HG03108 (cell line): ENCODE measurements around the gene KRT80.

Experiments
- ATAC-seq: cut with Tn5 transposase; IDR thresholded peaks from one replicate; pipeline ENCODE4 v1.9.1; 2021; ENCODE audit warnings: moderate library complexity; ENCODE audit not compliant: unreplicated experiment

KRT80 gene

DNA sequence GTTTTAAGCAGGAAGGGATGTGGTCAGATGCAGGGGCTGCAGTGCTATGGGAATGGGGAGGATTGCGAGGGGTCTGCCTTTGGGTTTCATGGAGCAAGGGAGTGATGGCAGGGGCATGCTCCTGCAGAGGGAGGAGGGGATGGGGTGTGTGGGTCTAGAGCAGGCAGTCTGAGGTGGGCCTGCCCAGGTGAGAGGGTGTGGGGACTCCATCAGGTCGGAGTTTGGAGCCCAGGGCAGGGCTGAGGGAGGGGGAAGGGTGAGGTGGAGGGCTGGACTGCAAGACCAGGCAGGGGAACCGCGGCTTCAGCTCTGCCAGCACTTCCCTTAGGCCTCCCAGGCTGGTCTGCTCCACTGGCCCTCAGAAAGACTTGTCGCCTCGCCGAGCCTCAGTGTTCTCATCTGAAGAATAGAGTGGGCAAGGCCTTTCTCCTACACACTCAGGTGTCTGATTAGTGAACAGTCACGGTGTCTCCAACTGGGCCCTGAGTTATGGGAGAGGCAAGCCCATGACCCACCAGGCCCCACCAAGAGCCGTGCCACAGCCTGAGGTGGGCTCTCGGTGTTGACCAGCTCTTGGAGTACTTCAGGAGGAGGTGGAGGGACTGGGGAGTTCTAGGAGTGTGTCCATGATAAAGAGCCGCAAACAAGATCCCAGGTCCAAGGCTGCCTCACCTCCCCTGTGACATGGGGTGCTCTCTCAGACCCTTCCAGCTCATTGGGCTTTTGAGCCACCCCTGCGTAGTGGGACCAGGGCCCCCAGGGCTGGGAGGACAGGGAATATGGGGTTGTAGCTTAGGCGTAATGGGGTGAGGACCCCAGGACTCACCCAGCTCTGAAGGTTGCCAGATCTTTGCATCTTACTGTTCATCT is 20.1 kb upstream of the KRT80 start:
- ATAC-seq: no peak

DNA sequence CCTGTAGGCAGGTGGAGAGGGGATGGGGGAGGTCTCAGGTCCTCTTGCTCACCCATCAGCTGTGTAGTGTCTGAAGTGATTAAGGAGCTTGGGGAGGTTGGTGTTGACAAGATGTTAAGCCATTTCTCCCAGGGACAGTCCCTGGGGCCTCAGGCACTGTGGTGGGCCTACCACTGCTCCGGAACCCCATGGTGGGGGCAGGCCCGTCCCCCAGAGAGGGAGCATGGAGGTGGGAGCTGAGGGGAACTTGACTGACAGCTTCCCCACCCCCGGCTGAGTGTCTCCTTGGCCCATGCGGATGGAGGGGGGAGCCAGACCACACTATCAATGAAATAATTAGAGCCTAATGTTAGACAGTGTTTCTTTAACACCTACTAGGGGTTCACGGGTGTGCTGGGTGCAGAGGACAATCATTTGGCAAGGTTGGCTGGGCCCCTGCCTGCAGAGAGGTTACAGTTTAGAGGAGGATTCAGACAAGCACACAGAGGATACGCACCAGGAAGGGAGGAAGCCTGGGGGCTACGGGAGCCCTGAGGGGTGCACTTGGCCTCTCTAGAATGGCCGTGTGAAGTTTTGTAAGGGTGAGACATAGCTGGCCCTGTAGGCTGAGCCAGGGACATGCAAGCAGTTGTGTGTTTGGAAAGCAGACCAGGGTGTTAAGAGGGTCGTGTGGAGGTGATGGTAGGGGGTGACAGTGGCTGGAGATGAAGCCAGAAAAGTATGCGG is 19.3 kb upstream of the KRT80 start:
- ATAC-seq: no peak

DNA sequence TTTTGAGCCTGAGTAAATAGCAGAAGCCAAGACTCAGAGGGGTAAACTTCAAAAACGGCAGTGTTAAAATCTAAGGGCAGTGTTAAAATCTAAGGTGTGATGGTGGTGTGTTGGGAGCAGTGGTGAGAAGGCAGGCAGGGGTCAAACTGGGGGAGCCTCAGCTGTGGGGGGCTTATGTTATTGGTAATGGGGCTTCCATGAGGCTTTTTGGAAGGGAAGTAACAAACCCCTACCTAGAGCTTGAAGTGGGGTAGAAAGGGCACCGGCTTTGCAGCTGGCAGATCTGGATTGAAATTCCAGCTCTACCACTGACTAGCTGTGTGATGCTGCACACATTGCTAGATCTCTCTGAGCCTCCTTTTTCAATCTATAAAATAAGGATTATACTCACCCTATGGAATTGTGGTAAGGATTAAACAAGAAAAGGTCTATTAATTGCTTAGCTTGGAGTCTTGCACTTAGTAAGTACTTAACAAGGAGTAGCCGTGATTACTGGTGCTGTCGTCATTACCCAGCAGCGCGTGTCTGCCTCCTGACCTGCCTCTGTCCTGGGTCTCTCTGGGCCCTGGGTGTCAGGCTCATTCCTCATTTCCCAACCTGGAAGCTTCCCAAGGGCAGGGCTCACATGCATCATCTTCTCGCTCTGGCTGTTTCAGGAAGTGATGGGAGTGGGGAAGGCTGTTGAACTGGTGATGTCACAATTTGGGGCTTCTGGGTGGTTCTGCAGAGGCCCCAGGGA is 18.5 kb upstream of the KRT80 start:
- no peak for ATAC-seq

DNA sequence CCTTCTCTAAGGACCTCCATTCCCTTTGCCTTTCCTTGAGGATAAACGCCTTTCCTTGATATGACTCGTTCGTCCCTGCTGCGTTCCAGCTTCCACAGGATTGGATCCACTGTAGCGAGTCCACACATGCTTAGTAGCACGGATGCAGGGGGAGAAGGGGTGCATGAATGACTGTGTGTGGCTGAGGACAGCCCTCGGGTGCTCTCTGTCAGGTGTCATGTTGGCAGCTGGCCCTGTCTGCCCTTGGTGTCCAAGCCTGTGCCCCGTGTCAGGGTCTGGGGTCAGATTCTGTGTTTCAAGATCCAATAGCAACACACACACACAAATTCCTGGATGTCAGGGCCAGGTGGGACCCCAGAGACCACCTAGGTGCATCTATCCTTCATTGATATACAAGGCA is 17.5 kb upstream of the KRT80 start:
- no peak for ATAC-seq

DNA sequence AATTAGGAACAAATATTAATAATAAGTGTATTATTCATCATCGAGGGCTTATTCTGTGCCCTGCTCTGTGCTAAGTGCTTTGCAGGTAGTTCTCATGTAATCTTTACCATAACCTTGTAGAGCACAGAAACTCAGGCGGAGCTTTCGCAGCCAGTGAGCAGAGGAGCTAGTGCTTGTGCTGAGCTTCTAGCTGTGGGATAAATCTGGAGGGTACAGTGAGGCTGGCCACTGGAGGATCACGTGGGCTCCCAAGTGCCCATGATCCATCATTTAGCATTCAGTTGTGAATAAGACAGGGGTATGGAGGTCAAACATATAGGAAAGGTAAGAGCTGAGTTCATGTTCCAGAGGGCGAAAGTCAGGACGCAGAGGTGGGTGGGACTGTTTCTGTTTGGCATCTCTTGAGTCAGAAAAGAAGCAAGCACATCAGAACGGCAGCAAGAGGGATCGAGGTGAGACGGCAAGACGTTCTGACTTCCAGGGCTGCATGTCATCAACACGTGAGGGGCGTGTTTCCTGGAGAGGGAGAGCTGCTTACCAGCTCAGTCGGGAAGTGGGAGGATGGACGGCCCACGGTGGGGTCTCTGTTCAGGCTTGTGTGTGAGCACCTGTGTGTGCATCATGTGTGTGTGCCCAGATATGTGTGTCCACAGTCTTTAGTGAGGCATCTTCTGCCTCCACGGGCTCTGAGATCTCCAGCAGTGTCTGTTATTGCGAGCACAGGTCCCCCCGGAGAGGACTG is 16.8 kb upstream of the KRT80 start:
- no peak for ATAC-seq

DNA sequence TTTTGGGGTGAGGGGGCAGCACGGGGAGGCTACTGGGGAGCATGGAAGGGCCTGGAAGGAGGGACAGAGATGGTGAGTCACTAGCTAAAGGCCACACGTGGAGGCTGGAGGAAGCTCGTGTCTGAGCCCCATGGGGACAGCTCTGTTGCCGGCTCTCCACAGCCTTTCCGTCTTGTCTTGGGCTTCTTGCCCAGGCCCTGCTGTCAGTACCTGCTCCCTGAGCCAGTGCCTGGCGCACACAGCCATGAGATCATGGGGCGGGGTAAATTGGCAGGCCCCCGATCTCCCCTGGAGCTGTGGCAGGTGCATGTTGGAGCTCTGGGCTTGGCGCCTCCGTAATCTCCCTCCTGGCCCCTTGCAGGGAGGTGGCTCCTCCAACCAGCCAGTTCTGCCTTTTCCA is 16.1 kb upstream of the KRT80 start:
- ATAC-seq: no peak

DNA sequence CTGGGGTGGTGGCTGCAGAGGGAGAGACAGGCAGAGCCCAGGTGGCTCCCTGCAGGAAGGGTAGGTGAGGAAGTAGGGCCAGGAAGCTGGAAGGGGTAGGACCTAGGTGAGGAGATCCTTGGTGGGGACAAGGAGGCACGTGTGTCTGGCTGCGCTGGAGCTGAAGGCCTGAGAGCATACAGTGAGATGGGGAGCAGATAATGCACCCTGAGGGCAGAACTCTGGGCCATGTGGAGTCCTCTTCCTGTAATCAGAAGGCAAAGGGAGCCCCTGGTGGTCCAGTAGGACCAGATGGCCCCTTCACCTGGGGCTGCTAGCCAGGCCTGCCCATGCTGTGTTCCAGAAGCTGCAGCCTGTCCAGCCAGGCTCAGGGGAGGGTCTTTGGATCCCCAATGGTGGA is 15.3 kb upstream of the KRT80 start:
- no peak for ATAC-seq

DNA sequence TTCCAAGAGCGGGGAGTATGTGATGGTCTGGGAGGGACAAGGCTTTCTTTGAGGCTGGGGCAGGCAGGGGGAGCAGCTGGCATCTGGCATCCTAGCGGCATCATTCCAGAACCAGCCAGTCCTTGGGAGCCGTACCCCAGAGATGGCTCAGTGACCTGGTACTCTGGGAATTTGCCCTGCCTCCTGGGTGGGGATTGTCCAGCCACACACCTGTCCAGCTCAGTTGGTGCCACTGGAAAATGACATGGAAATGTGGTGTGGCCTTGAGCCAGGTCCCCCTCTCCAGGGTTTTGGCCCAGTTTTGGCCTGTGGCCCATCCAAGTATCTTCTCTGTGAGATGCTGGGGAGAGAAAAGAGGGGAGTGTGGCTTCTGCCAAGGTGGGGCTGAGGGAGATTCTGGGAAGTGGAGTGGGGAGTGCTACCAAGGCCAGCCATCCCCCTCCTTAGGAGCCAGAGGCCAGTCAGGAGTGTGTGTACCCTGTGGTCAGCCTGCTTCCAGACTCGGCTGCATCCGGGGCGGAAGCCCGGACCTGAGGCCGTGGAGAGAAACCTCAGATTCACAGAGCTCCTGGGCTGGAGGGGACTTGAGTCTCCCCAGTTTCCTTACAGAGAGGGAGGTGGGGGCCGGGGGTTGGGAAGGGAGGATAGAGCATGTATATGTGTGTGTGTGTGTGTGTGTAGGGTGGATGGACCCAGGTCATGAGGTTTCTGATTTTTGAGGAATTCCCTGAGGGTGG is 14.7 kb upstream of the KRT80 start:
- no peak for ATAC-seq

DNA sequence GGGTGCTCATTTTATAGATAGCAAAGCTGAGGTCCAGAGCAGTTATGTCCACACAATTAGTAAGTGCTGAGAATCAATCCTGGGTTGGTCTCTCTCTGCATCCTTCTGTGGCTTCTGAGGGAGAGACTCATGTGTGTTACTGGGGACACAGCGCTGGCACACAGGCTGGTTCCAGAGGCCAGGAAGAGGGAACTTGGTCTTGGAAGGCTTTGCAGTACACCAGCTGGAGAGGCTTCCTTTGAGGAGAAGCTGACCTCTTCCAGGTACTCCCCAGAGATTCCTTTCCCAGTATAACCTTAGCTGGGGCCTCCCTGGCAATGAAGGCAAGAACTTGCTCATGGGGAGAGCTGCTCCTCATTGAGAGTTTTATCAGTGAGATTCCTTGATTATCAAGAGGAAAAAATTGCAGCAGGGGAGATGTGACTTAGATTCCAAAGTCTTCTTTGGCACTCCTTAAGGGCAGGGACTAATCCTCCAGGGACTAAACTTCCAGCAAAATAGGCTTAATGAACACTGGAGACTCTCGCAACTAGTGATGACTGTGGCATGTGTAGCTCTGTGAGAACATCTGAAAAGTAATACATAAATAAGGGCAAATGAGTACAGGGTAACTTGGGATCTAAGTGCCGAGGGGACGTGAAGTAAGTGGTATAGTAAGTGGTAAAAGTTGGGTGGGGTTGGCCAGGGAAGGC is 13.9 kb upstream of the KRT80 start:
- no peak for ATAC-seq

DNA sequence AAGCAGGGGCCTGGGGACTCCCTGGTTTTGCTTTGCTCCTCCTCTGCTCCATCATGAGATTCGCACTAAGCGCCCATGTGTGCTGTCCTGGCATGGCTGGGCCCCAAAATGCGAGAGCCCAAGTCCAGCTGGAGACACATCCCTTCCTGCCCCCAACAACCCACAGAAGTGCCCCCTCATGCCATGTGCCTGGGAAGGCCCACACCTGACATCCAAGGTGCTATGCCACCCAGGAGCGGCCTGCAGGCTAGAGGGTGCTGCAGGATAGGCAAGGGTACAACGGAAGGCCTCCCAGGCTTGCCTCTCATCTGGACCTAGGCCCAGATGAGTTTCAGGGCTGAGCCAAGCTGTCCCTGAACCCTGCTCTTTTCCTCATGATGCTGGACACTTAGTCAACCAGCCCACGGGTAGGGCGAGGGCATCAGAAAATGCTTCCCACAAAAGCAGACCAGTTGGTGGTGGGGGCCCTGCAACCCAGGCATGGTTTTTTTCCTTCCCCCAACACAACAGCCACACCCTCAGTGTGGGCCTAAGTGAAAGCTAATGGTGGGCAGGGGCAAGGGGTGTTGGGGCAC is 13.2 kb upstream of the KRT80 start:
- ATAC-seq: no peak

DNA sequence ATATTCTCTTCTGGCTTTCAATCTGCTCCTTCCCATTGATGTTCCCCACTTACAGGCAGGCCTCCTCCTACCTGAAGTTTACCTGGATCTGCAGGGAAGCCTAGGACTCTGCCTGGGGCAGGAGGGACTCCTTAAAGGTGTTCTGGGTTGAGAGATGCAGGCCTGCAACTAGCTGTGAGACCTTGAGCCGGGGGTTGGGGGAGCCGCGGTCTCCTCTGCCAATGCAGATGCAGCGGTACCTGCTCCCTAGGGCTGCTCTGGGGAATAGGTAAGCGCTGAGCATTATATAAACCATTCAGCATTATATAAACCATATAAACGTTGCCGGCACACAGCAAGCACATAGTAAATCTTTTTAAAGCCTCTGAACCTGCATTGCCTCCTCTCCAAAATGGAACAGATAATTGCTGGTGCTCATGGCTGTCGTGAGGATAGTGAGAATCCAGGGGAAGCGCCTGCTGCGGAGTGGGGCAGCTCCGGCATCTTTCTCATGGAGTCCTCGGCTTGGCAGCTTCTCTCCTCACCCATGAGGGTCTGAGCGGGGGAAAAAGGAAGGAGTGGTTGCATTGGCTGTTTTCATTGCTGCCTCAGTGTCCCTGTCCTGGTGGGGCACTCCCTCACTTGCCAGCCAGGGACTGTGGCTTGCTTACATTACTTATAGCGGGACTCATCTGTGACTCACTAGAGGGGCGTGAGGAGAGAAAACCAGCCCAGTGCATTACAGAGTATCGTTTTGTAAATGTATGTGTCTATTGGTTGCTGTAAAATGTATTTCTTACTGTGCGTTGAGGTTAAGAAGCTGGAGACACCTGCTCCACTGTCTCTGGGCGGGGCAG is 12.5 kb upstream of the KRT80 start:
- no peak for ATAC-seq

DNA sequence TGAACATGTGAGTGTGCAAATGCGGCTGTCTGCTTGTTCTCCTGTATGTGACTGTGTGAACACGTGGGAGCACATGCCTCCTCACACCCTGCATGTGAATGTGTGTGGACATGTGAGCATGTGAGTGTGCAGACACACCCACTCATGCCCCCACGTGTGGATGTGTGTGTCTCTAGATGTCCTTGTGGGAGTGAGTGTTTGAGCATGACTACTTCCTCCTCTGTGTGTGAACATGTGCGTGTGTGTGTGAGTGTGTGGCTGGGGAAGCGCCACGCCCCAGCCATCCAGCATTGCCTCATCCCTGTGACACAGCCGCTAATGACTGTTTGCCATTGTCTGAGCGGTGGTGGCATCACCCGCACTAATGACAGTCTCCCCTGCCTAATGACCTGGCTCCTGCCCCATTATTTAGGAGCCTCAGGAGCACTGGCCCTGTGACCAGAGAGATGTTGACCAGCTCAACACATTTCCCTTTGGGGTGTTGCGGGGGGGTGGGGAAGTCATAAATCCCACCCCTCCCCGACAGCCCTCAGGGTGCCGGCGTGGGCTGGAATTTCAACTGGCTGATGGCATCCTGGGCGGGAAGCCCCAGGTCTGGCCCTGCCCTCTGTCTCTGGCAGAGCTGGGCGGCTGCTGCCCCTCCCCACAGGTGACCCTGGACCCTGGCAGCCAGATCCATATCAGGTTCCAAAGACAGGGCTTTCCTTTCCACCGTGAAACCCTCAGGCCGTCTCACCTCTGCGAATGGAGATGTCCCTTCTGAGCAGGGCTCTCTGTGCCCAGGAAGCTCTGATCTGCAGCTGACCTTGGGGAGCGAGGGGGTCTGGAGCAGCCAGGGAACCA is 11.5 kb upstream of the KRT80 start:
- ATAC-seq: no peak

DNA sequence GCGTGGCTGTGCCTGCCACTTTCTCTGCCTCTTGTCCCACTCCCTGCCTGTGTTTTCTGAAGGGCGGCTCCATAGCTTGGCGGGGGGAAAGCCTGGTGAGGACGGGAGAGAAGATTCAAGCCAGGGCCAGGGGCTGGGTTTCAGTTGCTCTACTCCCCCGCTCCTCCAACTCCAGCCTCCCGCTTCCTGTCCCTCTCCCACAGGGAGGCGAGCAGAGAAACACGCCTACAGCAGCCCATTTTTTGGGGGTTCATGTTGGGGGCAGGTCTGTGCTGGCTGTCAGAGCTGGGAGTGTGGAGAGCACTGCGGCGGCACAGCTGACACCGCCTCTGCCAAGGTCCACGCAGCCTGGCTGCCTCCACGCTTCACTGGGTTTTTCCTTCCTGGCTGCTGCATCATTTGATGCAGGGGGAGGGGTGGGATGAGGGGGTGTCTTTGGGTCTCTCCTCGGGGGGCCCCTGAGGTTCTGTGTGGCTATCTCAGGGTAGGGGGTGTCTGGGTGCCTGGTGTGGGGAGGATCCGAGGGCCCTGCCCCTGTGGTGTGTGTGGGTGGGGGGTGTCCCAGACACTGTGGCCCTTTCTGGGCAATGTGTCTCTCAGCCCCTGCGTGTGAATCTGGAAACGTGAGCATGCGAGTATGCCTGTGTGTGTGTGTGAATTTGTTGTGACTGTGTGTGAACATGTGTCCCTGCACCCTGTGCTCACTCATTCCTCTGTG is 10.7 kb upstream of the KRT80 start:
- no peak for ATAC-seq

DNA sequence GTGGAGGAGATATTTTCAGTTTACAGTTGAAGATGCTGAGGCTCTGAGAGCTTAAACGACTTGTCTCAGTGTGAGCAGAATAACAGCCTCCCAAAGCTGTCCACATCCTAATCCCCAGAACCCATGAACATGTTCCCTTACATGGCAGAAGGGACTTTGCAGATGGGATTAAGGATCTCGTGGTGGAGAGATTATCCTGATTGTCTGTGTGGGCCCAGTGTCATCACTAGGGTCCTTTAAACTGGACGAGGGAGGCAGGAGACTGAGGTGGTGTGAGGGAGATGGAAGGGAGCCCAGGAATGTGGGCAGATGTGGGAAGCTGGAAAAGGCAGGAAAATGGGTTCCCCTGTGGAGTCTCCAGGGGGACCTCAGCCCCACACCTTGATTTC is 9.6 kb upstream of the KRT80 start:
- no peak for ATAC-seq

DNA sequence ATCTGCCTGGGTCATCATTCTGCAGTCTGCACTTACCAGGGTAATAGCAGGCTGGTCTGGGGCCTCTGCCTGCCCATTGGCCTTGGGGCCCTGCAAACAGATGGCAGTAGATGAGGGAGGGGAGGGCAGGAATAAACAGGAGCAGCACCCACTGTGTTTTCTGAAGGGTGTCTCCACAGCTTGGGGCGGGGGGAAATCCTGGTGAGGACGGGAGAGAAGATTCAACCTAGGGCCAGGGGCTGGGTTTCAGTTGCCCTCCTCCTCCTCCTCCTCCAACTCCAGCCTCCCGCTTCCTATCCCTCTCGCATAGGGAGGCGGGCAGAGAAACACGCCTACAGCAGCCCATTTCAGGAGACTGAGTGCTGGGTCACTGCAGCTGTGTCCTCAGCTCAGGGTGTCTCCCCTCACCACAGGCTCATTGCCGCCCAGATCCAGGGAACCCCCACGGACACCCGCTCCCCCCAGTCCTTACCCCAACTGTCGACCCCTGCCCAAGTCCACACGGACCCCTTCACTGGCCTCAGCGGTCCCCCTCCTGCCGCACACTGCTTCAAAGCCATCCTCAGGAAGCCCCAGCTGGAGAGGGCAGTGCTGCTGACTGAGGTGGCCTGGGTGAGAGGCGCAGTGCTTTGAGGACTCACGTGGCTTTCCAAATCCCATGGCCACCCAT is 9.1 kb upstream of the KRT80 start:
- ATAC-seq: no peak

DNA sequence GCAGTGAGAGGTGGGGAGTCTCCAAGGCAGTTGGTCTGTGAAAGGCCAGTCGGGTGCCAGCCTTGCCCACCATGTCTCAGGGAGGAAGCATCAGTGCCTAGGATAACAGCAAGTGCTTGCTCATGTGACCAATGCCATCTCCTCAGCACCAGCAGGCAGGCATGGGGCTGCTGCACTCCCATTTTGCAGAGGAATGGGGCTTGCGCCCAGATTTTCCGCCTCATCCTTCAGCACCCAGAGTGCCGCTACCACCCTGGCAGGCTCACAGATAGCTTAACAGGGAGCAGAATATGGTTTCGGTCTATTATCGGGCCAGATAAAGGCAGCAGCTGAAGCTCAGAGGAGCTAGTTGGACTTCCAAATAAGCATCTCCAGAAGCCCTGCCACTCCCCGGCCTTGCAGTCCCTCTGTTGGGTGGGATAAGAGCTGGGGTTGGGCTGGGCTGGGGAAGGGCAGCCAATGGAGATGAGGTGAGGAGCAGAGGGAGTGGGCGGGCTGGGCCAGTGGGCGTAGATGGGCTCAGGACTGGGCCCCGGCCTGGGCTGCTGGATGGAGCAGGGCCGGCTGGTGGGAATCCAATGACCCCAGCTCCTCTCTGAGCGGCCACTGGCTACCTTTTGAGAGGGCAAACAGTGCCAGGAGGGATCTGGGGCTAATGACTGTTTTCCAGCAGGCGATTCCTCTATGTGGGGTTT is 8.4 kb upstream of the KRT80 start:
- no peak for ATAC-seq
